Thyroid gland (tissue), 4 donors: ENCODE data around the gene IRF7.

ENCODE experiments used
- POLR2A ChIP-seq, 2 donors: fragments of 450-650 bp; IDR thresholded peaks; one replicate each; pipeline ENCODE4 v1.6.1; 2017; ENCODE audit warnings: antibody characterized with exemption in 2 of 2, mild to moderate bottlenecking in 2 of 2, moderate library complexity in 1 of 2
- TF ChIP-seq, protein P1 (sequence below), 6 experiments: fragments of 200-600 bp in 3 of 6; fragments of 450-650 bp in 3 of 6; sonication (generic) in 3 of 6; IDR thresholded peaks; one replicate each; pipeline ENCODE4 v1.5.1; 2016 to 2019; ENCODE audit warnings: antibody characterized with exemption in 6 of 6, mild to moderate bottlenecking in 2 of 6, inconsistent platforms in 1 of 6, moderate library complexity in 1 of 6

GRCh38 chr11:595400-595799, 20.4 kb downstream of the IRF7 start:
- TF ChIP-seq, protein P1, sequence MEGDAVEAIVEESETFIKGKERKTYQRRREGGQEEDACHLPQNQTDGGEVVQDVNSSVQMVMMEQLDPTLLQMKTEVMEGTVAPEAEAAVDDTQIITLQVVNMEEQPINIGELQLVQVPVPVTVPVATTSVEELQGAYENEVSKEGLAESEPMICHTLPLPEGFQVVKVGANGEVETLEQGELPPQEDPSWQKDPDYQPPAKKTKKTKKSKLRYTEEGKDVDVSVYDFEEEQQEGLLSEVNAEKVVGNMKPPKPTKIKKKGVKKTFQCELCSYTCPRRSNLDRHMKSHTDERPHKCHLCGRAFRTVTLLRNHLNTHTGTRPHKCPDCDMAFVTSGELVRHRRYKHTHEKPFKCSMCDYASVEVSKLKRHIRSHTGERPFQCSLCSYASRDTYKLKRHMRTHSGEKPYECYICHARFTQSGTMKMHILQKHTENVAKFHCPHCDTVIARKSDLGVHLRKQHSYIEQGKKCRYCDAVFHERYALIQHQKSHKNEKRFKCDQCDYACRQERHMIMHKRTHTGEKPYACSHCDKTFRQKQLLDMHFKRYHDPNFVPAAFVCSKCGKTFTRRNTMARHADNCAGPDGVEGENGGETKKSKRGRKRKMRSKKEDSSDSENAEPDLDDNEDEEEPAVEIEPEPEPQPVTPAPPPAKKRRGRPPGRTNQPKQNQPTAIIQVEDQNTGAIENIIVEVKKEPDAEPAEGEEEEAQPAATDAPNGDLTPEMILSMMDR (IDR thresholded peaks at IDR 0.05): no peak
- TF ChIP-seq POLR2A (IDR thresholded peaks at IDR 0.05): no peak
